HG02884 (cell line): ENCODE results near the gene FGF8.

Experiments
- ATAC-seq: cut with Tn5 transposase; IDR thresholded peaks from one replicate; pipeline ENCODE4 v1.9.1; 2021; ENCODE audit warnings: mild to moderate bottlenecking, moderate library complexity; ENCODE audit not compliant: unreplicated experiment

Gene FGF8

DNA sequence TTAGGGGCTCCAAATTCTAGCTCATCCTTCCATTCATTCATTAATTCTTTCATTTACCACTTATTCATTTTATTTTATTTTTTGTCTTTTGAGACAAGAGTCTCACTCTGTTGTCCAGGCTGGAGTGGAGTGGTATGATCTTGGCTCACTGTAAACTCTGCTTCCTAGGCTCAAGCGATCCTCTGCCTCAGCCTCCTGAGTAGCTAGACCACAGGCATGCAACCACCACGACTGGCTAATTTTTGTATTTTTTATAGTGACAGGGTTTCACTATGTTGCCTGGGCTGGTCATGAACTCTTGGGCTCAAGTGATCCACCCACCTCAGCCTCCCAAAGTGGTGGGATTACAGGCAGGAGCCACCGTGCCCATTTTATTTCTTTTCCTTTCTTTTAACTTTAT lies 31.6 kb downstream of the FGF8 start:
- ATAC-seq: no peak

DNA sequence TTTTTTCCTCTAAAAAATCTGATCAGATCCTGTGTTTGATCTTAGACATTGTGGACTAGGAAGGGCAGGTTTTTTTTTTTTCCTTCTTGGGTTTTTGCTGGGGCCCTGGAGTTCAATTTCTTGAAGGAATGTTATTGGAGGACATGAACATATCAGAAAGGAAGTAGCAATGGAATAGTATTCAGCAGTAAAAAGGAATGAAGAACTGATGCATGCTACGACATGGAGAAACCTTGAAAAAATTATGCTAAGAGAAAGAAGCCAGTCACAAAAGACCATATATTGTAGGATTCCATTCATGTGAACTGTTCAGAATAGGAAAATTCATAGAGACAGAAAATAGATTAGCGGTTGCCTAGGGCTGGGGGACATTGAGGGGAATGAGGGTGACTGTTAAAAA lies 34.0 kb downstream of the FGF8 start:
- ATAC-seq: no peak

DNA sequence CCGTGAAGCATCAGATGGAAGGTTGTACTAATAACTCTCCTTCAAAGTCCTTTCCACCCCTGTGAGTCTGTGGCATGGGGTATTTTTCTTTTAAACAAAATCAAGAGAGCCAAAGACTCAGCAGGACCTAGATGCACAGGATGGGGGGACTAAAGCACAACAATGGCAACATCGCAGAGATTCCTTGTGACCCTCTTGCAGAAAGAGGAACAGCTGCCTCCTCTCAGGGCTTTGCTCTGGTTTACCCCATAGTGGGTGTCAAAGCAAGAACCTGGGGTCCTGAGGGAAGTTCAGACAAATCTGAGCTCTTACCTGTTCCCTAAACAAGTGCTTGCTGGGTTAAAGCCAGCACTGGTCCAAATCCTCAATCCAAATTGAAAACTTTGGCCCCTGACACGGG lies 39.2 kb downstream of the FGF8 start:
- ATAC-seq: no peak

DNA sequence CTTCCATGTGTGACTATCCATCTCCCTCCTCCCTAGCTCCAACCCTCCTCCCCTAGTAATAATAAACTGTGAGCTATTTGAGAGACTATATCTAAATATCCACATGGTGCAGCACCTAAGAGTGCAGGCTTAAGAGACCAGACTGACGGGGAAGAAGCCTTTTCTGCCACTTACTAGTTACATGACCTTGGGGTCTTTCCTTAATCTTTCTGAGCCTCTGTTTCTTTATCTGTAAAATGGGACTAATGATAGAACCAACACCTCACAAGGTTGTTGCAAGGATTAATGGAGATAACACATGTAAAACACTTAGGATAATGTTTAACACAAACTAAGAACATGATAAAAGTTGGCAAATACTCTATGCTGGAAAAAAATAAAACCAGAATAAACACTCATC lies 43.8 kb downstream of the FGF8 start:
- ATAC-seq: no peak

DNA sequence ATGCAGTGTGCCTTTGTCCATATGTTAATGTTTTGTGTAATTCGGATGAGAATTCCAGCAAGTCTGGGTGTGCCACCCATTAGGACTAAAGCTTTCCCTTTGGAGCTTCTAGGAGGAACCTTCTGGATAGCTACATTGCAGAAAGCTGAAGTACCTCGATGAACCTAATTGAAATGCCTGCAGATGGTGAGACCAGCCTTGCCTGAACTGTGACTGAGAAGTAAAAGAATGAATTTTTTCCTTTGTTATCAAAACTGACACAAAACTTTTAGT lies 49.9 kb downstream of the FGF8 start:
- ATAC-seq: no peak

DNA sequence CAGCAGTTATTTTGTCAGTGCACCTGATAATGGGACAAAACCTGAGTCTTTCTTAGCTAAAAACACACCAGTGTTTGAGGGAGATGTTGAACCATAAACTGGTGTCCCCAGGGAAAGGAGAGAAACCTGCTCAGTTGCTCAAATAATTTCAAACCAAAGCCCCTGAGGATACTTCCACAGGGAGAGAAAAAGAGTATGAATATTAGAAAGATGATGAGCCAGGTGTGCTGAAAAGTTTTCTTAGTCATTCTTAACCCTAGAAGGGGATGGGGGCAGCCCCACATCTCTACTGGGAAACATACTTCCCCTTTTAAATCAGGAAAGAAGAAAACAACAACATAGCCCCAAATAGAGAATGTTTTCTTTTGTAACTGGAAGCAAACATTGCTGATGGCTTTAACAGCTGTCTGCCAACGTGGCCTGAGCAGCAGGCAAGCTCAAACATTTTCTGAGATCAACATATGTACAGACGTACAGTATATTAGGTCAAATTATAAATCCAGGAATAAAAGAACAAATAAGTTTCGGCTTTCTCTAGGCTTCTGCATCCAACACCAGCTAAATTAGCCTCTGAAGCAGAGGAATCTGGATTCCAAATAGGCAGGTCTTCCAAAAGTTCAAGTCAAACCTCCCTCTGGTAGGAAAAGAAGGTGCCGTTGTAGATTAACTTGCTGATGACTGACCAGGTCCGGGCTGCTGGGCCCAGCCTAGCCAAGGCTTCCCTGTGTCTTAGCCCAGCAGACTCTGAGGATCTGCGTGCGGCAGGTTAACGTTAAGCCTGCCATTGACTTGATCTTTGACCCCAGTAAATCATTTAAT lies 50.4 kb downstream of the FGF8 start:
- no peak for ATAC-seq

DNA sequence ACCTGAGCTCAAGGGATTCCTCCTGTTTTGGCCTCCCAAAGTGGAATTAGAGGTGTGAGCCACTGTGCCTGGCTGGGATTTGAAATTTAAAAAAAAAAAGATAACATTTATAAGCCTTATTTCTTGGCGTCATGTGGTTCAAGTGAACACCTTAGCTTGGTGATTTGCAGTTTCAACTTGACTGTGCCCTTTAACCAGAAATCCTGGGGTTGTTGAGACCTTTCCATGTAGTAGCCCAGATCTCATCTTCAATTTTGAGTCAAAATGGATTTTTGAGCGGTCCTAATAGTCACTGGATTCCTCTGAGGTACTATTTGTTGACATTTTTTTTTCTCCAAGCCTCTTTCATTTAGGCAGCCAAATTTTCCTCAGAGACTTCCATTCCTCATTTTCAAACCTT lies 51.5 kb downstream of the FGF8 start:
- ATAC-seq: no peak

DNA sequence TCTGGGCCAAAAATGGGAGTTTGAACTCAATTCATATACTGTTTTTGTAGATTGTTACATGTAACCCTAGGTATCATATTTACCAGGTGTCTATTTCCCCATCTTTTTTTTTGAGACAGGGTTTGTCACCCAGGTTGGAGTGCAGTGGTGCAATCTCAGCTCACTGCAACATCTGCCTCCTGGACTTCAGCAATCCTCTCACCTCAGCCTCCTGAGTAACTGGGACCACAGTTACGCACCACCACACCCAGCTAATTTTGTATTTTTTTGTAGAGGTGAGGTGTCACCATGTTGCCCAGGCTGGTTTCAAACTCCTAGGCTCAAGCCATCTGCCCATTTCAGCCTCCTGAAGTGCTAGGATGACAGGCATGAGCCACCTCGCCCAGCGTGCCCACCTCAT lies 52.7 kb downstream of the FGF8 start:
- no peak for ATAC-seq

DNA sequence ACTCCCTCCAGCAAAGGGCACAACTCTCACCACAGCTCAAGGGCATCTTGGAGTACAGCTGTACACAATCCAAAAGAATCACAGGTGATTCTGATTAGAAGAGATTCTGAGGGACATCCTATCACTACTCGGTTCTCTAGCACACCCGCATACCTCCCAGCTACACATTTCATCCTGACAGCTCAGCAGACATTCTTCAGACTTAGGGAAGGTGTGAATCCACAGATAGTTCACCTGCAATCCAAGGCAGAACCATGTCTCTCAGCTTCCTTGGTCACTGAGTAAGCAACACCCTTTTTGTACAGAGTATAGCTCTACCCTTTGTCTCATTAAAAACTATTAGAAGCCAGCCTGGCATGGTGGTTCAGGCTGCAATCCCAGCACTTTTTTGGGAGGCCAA lies 54.1 kb downstream of the FGF8 start:
- ATAC-seq: no peak

DNA sequence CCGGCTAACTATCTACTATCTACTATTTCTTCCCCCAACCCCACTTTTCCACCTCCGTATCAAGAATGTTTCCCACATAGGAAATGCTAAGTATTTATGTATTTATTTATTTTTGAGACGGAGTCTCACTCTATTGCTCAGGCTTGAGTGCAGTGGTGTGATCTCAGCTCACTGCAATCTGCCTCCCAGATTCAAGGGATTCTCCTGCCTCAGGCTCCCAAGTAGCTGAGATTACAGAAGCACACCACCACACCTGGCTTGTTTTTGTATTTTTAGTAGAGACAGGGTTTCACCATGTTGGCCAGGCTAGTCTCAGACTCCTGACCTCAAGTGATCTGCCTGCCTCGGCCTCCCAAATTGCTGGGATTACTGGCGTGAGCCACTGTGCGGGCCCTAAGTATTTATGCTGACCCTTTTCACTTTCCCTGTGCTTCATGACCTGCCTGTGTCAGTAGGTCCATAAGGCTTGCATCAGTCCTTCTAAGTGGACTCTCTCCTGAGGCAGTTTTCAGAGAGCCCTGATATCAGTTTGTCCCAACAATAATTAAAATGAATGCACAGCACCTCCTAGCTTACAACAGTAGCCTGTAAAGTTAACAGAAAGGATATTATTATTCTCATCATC lies 55.2 kb downstream of the FGF8 start:
- no peak for ATAC-seq
